Esophagus squamous epithelium (tissue), 4 donors: Measurements from ENCODE around the gene PEAK1.

Experiments used
- CTCF ChIP-seq, 6 experiments: fragments of 450-650 bp in 4 of 6; fragments of 200-600 bp in 2 of 6; sonication (generic) in 2 of 6; IDR thresholded peaks; one replicate each; pipeline ENCODE4 v1.5.1; 2016 to 2019; ENCODE audit warnings: antibody characterized with exemption in 6 of 6, mild to moderate bottlenecking in 4 of 6, moderate library complexity in 4 of 6
- POLR2A ChIP-seq, 4 donors: fragments of 450-650 bp; IDR thresholded peaks; one replicate each; pipeline ENCODE4 v1.6.1; 2017; ENCODE audit warnings: antibody characterized with exemption in 4 of 4, mild to moderate bottlenecking in 4 of 4, moderate library complexity in 3 of 4

GRCh38 chr15:77370580-77370979 is 49.3 kb downstream of the PEAK1 start:
- TF ChIP-seq POLR2A (IDR thresholded peaks at IDR 0.05) (no peak), CTCF (IDR thresholded peaks at IDR 0.05) (no peak)
